Esophagus muscularis mucosa (tissue), 4 donors: ENCODE results near the gene RPS6KL1.

Experiments used
- CTCF ChIP-seq, 3 experiments: fragments of 200-600 bp in 2 of 3; fragments of 450-650 bp in 1 of 3; sonication (generic) in 2 of 3; IDR thresholded peaks; one replicate each; pipeline ENCODE4 v1.5.1; 2017 to 2019; ENCODE audit warnings: antibody characterized with exemption in 3 of 3, mild to moderate bottlenecking in 2 of 3, moderate library complexity in 1 of 3
- EP300 ChIP-seq: sonication (generic); formaldehyde crosslinking; IDR thresholded peaks from one replicate; pipeline ENCODE4 v1.6.1; 2017; ENCODE audit warnings: antibody characterized with exemption
- POLR2A ChIP-seq: fragments of 450-650 bp; IDR thresholded peaks from one replicate; pipeline ENCODE4 v1.6.1; 2017; ENCODE audit warnings: antibody characterized with exemption, moderate library complexity, mild to moderate bottlenecking, low read depth

- TF ChIP-seq CTCF (IDR thresholded peaks at IDR 0.05) (no peak), EP300 (no peak), POLR2A (no peak)
These were observed 61.3 kb downstream of the RPS6KL1 start for GRCh38 chr14:74861734-74862090.
